Liver (tissue), 9 donors: ENCODE measurements around the gene IRF2. TPM values are rescaled to one million over a fixed set of nuclear protein-coding genes. Genes with fewer than 3 reads are reported as not detected.
"Not testable (repeated sequence)": the region's sequence is repeated elsewhere in the genome, so short reads cannot be mapped to it uniquely, and the experiment has no call there.

Experiments used
- DNase-seq: peaks from one replicate; pipeline ENCODE4 v3.0.0-alpha.2; 2017; ENCODE audit warnings: low spot score
- H3K27ac ChIP-seq, 2 donors: one replicate each; pipeline ENCODE4 v1.7.0; 2013; ENCODE audit warnings: inconsistent platforms in 2 of 2, low read length in 2 of 2, control low read depth in 1 of 2, low read depth in 1 of 2, mild to moderate bottlenecking in 1 of 2
- H3K27me3 ChIP-seq, 4 donors: one replicate each; pipeline versions ENCODE4 v1.6.1 to v1.7.0; 2013; ENCODE audit warnings: low read length in 3 of 4, inconsistent platforms in 1 of 4, mild to moderate bottlenecking in 1 of 4, moderate library complexity in 1 of 4; ENCODE audit not compliant: control insufficient read depth in 4 of 4, insufficient read depth in 4 of 4
- H3K36me3 ChIP-seq, 4 donors: one replicate each; pipeline versions ENCODE4 v1.6.1 to v1.7.0; 2013; ENCODE audit warnings: low read length in 3 of 4, mild to moderate bottlenecking in 3 of 4, low read depth in 1 of 4, moderate library complexity in 1 of 4; ENCODE audit not compliant: control insufficient read depth in 4 of 4, insufficient read depth in 3 of 4
- H3K4me1 ChIP-seq, 4 donors: one replicate each; pipeline versions ENCODE4 v1.6.1 to v1.7.0; 2013; ENCODE audit warnings: low read length in 3 of 4, mild to moderate bottlenecking in 3 of 4, moderate library complexity in 1 of 4; ENCODE audit not compliant: control insufficient read depth in 4 of 4, insufficient read depth in 4 of 4
- H3K4me3 ChIP-seq, 3 donors: one replicate each; pipeline versions ENCODE4 v1.6.1 to v1.7.0; 2013; ENCODE audit warnings: low read length in 3 of 3, control low read depth in 1 of 3, low read depth in 1 of 3, mild to moderate bottlenecking in 1 of 3
- H3K9ac ChIP-seq, 2 donors: one replicate each; pipeline ENCODE4 v1.7.0; 2013; ENCODE audit warnings: low read length in 2 of 2, mild to moderate bottlenecking in 2 of 2, moderate library complexity in 2 of 2, control low read depth in 1 of 2, low read depth in 1 of 2
- H3K9me3 ChIP-seq, 4 donors: one replicate each; pipeline versions ENCODE4 v1.6.1 to v1.7.0; 2013; ENCODE audit warnings: low read length in 3 of 4; ENCODE audit not compliant: control insufficient read depth in 4 of 4
- ATF3 ChIP-seq: IDR thresholded peaks from 2 replicates; pipeline ENCODE4 v1.6.1; 2016; ENCODE audit warnings: antibody characterized with exemption
- CTCF ChIP-seq: fragments of 150-350 bp; IDR thresholded peaks from 2 replicates; pipeline ENCODE4 v1.5.1; 2017; ENCODE audit warnings: improper control_type of control experiment, low read depth, low read length; ENCODE audit not compliant: missing input control
- GABPA ChIP-seq, 2 donors: IDR thresholded peaks in 1 of 2; conservative IDR thresholded peaks in 1 of 2; 2 replicates each; pipeline ENCODE4 v1.6.1; 2016; ENCODE audit warnings: antibody characterized with exemption in 2 of 2, mild to moderate bottlenecking in 1 of 2, moderate library complexity in 1 of 2
- HNF4A ChIP-seq, 2 donors: conservative IDR thresholded peaks; 2 replicates each; pipeline ENCODE4 v1.6.1; 2016; ENCODE audit warnings: antibody characterized with exemption in 2 of 2, mild to moderate bottlenecking in 2 of 2
- HNF4G ChIP-seq: IDR thresholded peaks from 2 replicates; pipeline ENCODE4 v1.6.1; 2016; ENCODE audit warnings: antibody characterized with exemption
- MAX ChIP-seq: IDR thresholded peaks from 2 replicates; pipeline ENCODE4 v1.6.1; 2016; ENCODE audit warnings: antibody characterized with exemption
- NR2F2 ChIP-seq: IDR thresholded peaks from 2 replicates; pipeline ENCODE4 v1.6.1; 2016; ENCODE audit warnings: antibody characterized with exemption
- RAD21 ChIP-seq, 2 donors: IDR thresholded peaks; 2 replicates each; pipeline ENCODE4 v1.6.1; 2016; ENCODE audit warnings: antibody characterized with exemption in 2 of 2, mild to moderate bottlenecking in 2 of 2
- REST ChIP-seq: IDR thresholded peaks from 2 replicates; pipeline ENCODE4 v1.6.1; 2016; ENCODE audit warnings: antibody characterized with exemption, mild to moderate bottlenecking
- RXRA ChIP-seq, 2 donors: IDR thresholded peaks; 2 replicates each; pipeline ENCODE4 v1.6.1; 2017 to 2018; ENCODE audit warnings: antibody characterized with exemption in 2 of 2, mild to moderate bottlenecking in 1 of 2
- SP1 ChIP-seq: IDR thresholded peaks from 2 replicates; pipeline ENCODE4 v1.6.1; 2018; ENCODE audit warnings: antibody characterized with exemption, mild to moderate bottlenecking
- TAF1 ChIP-seq: conservative IDR thresholded peaks from 2 replicates; pipeline ENCODE4 v1.6.1; 2016; ENCODE audit warnings: antibody characterized with exemption, mild to moderate bottlenecking
- YY1 ChIP-seq: IDR thresholded peaks from 2 replicates; pipeline ENCODE4 v1.6.1; 2016; ENCODE audit warnings: antibody characterized with exemption, mild to moderate bottlenecking
- ZBTB33 ChIP-seq: IDR thresholded peaks from 2 replicates; pipeline ENCODE4 v1.6.1; 2016; ENCODE audit warnings: antibody characterized with exemption
- WGBS: extraction: QIAGEN DNeasy Blood & Tissue Kit; methylation state at CpG from one replicate; pipeline ENCODE4 v1.1.7; 2013; 5-methylcytosine and 5-hydroxymethylcytosine counted together
- polyA plus RNA-seq, 2 donors: library from polyadenylated mRNA; stranded (reverse) in 1 of 2; unstranded in 1 of 2; fragments of 200-250 nt in 1 of 2; fragments of >200 nt in 1 of 2; fragmentation: Nextera tagmentation in 1 of 2; extraction: Ambion mirVana in 1 of 2; gene quantifications; one replicate each; pipeline versions ENCODE4 v1.2.1 to v1.2.3, GENCODE V29; 2013 to 2015
- total RNA-seq, 2 donors: library from RNA; depleted of rRNA; stranded (reverse); fragments of >200 nt; gene quantifications; one replicate each; pipeline ENCODE4 v1.2.3, GENCODE V29; 2014
- donor health status: healthy.
- donor health status: healthy.
- donor health status: healthy.
- donor health status: healthy.
- donor health status: healthy.

Gene IRF2
- total and polyA plus RNA-seq, 4 donors, result 12.9 to 25.5 (median 22.2) TPM

- DNase-seq, result no peak
- TF ChIP-seq TAF1 (no peak), ATF3 (no peak), HNF4A (conservative IDR thresholded peaks at IDR 0.05) (no peak), YY1 (no peak), MAX (no peak), HNF4G (no peak), GABPA (IDR thresholded peaks at IDR 0.05 in 1 of 2, conservative IDR thresholded peaks at IDR 0.05 in 1 of 2) (no peak), RAD21 (IDR thresholded peaks at IDR 0.05) (no peak), NR2F2 (no peak), SP1 (no peak), RXRA (IDR thresholded peaks at IDR 0.05) (no peak), ZBTB33 (no peak), CTCF (no peak)
- H3K9me3 ChIP-seq, result no peaks in the 10 kb centered on the region
- WGBS, result 89% methylated on average over 4 of the region's 4 CpGs
- H3K27ac ChIP-seq, result peak overlapping the region; percentile 61 to 83
- H3K36me3 ChIP-seq, result no peaks in the 10 kb centered on the region
- H3K4me1 ChIP-seq, result peaks cover 17 to 62% (median 55%) of the 10 kb centered on the region in 4 donors
- H3K9ac ChIP-seq, result no peak overlapping the region
- no peak overlapping the region for H3K4me3 ChIP-seq
- H3K27me3 ChIP-seq, result no peaks in the 10 kb centered on the region
Observed at GRCh38 chr4:184344435-184344834, 129.9 kb downstream of the IRF2 start.

GRCh38 chr4:184343502-184344177 lies 130.7 kb downstream of the IRF2 start:
- H3K27me3 ChIP-seq, result no peaks in the 10 kb centered on the region
- DNase-seq, result peak; percentile 63
- peak overlapping the region; percentile 86 to 90 for H3K27ac ChIP-seq
- H3K9me3 ChIP-seq, result no peaks in the 10 kb centered on the region
- H3K9ac ChIP-seq, result peak overlapping the region; percentile 0 to 83
- WGBS, result 5% methylated on average over 19 of the region's 19 CpGs
- peaks cover 16 to 55% (median 49%) of the 10 kb centered on the region in 4 donors for H3K4me1 ChIP-seq
- TF ChIP-seq NR2F2 (no peak), REST (peak; percentile 63), GABPA (IDR thresholded peaks at IDR 0.05 in 1 of 2, conservative IDR thresholded peaks at IDR 0.05 in 1 of 2) (no peak), YY1 (peak; percentile 83), RXRA (IDR thresholded peaks at IDR 0.05) (peak in 1 of 2 donors; percentile 23), HNF4G (no peak), TAF1 (peak; percentile 77), SP1 (peak; percentile 35), MAX (peak; percentile 16), RAD21 (IDR thresholded peaks at IDR 0.05) (peak; percentile 38 to 54)
- no peaks in the 10 kb centered on the region for H3K36me3 ChIP-seq
- H3K4me3 ChIP-seq, result peak overlapping the region; percentile 55 to 91 (median 81)

GRCh38 chr4:184342857-184343237 lies 131.5 kb downstream of the IRF2 start:
- WGBS, result 86% methylated on average over 1 of the region's 1 CpG
- peak overlapping the region in 1 of 2 donors; percentile 90 for H3K27ac ChIP-seq
- peaks cover 13 to 48% (median 42%) of the 10 kb centered on the region in 4 donors for H3K4me1 ChIP-seq
- H3K9me3 ChIP-seq, H3K9ac ChIP-seq, H3K4me3 ChIP-seq, H3K36me3 ChIP-seq, DNase-seq, H3K27me3 ChIP-seq: not testable (repeated sequence)
